ENCODE results near the gene ARL4A. TPM values are rescaled to one million over a fixed set of nuclear protein-coding genes. Genes with fewer than 3 reads are reported as not detected.

Gene ARL4A
- total RNA-seq, 4 donors from 2014 or later: 98.1 to 116 (median 112) TPM

DNA sequence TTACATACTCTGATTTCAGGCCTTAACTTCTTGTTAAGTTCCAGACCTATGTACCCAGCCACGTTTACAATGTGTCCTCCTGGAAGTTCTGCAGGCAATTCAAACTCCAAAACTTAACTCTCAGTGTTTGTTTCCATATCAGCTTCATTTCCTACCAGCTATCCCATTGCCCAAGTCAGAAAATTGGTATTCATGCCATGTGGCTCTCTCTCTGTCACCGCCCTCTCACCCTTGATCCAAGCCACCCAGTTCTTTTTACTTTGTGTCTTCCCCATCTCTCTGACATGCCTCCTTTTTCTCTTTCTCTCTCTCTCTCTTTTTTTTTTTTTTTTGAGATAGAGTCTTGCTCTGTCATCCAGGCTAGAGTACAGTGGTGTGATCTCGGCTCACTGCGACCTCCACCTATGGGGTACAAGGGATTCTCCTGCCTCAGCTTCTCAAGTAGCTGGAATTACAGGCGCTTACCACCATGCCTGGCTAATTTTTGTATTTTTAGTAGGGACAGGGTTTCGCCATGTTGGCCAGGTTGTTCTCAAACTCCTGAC lies 33.9 kb downstream of the ARL4A start:
- no peak overlapping the region for H3K4me3 ChIP-seq
- peaks cover 64% of the 10 kb centered on the region for H3K4me1 ChIP-seq
- 96% methylated on average over 6 of the region's 6 CpGs for WGBS
- no peaks in the 10 kb centered on the region for H3K9me3 ChIP-seq
- H3K36me3 ChIP-seq: no peaks in the 10 kb centered on the region
- no peaks in the 10 kb centered on the region for H3K27me3 ChIP-seq
- peak overlapping the region; percentile 40 for H3K27ac ChIP-seq
- no peak for TF ChIP-seq POLR2AphosphoS5 (IDR thresholded peaks at IDR 0.05)
- TF ChIP-seq POLR2A (IDR thresholded peaks at IDR 0.05): no peak
- TF ChIP-seq EP300 (IDR thresholded peaks at IDR 0.05): no peak
- TF ChIP-seq, protein P1, sequence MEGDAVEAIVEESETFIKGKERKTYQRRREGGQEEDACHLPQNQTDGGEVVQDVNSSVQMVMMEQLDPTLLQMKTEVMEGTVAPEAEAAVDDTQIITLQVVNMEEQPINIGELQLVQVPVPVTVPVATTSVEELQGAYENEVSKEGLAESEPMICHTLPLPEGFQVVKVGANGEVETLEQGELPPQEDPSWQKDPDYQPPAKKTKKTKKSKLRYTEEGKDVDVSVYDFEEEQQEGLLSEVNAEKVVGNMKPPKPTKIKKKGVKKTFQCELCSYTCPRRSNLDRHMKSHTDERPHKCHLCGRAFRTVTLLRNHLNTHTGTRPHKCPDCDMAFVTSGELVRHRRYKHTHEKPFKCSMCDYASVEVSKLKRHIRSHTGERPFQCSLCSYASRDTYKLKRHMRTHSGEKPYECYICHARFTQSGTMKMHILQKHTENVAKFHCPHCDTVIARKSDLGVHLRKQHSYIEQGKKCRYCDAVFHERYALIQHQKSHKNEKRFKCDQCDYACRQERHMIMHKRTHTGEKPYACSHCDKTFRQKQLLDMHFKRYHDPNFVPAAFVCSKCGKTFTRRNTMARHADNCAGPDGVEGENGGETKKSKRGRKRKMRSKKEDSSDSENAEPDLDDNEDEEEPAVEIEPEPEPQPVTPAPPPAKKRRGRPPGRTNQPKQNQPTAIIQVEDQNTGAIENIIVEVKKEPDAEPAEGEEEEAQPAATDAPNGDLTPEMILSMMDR (IDR thresholded peaks at IDR 0.05): no peak
- DNase-seq (ENCODE audit: low spot score in 2 of 2): no peak

GRCh38 chr7:12722136-12722535 lies 34.7 kb downstream of the ARL4A start:
- no peak overlapping the region for H3K4me3 ChIP-seq
- H3K36me3 ChIP-seq: no peaks in the 10 kb centered on the region
- peak overlapping the region; percentile 40 for H3K27ac ChIP-seq
- H3K4me1 ChIP-seq: peaks cover 56% of the 10 kb centered on the region
- 57% methylated on average over 2 of the region's 2 CpGs for WGBS
- DNase-seq (ENCODE audit: low spot score in 2 of 2): no peak
- H3K9me3 ChIP-seq: no peaks in the 10 kb centered on the region
- TF ChIP-seq EP300 (IDR thresholded peaks at IDR 0.05): no peak
- TF ChIP-seq, protein P1 (IDR thresholded peaks at IDR 0.05): no peak
- no peak for TF ChIP-seq POLR2A (IDR thresholded peaks at IDR 0.05)
- no peak for TF ChIP-seq POLR2AphosphoS5 (IDR thresholded peaks at IDR 0.05)
- no peaks in the 10 kb centered on the region for H3K27me3 ChIP-seq

GRCh38 chr7:12722636-12723605 lies 35.5 kb downstream of the ARL4A start:
- 67% methylated on average over 4 of the region's 4 CpGs for WGBS
- no peaks in the 10 kb centered on the region for H3K36me3 ChIP-seq
- no peak overlapping the region for H3K4me3 ChIP-seq
- TF ChIP-seq EP300 (IDR thresholded peaks at IDR 0.05) (no peak), POLR2AphosphoS5 (IDR thresholded peaks at IDR 0.05) (no peak), POLR2A (IDR thresholded peaks at IDR 0.05) (no peak)
- TF ChIP-seq, protein P1 (IDR thresholded peaks at IDR 0.05): no peak
- no peak overlapping the region for H3K27ac ChIP-seq
- H3K9me3 ChIP-seq: no peaks in the 10 kb centered on the region
- peaks cover 49% of the 10 kb centered on the region for H3K4me1 ChIP-seq
- H3K27me3 ChIP-seq: no peaks in the 10 kb centered on the region
- no peak for DNase-seq (ENCODE audit: low spot score in 2 of 2)

GRCh38 chr7:12725575-12726316 lies 38.3 kb downstream of the ARL4A start:
- Histone ChIP-seq H3K4me3 (no peak overlapping the region), H3K9me3 (no peaks in the 10 kb centered on the region), H3K27me3 (no peaks in the 10 kb centered on the region), H3K27ac (no peak overlapping the region), H3K4me1 (peaks cover 36% of the 10 kb centered on the region), H3K36me3 (no peaks in the 10 kb centered on the region)
- TF ChIP-seq POLR2AphosphoS5 (IDR thresholded peaks at IDR 0.05) (no peak), POLR2A (IDR thresholded peaks at IDR 0.05) (no peak), EP300 (IDR thresholded peaks at IDR 0.05) (no peak)
- TF ChIP-seq, protein P1 (IDR thresholded peaks at IDR 0.05): no peak
- no peak for DNase-seq (ENCODE audit: low spot score in 2 of 2)
- WGBS: 50% methylated on average over 4 of the region's 4 CpGs
